ENCODE results near the gene GPR150. TPM values are rescaled to one million over a fixed set of nuclear protein-coding genes. Genes with fewer than 3 reads are reported as not detected.

The GPR150 gene
- total and polyA plus RNA-seq, 9 of the 15 experiments (the other 6 are each of a cell fraction or from before 2014, with no cell fraction given) = not detected

GRCh38 chr5:95660060-95660459 is 40.2 kb downstream of the GPR150 start (continued):
- TF ChIP-seq PBX2 (CRISPR knock-in tag; IDR thresholded peaks at IDR 0.05; ENCODE audit: low read depth) = no peak
- TF ChIP-seq PBX2 (tag; conservative IDR thresholded peaks at IDR 0.05; ENCODE audit: low read depth) = no peak
- peak; percentile 57 for TF ChIP-seq POLR2A (conservative IDR thresholded peaks at IDR 0.05)
- no peak for TF ChIP-seq ZNF57 (CRISPR knock-in tag; IDR thresholded peaks at IDR 0.05)

GRCh38 chr5:95662946-95663345 is 43.1 kb downstream of the GPR150 start:
- Histone ChIP-seq H3K27me3 (ENCODE audit: control insufficient read depth in 2 of 2, insufficient read depth in 2 of 2, low read length in 2 of 2) (no peaks in the 10 kb centered on the region), H3K9ac (ENCODE audit: insufficient read depth in 1 of 2, low read depth in 2 of 2, low read length in 2 of 2) (no peak overlapping the region), H3K9me3 (replicated peaks; ENCODE audit: control insufficient read depth, insufficient read depth, low read depth, low read length) (no peaks in the 10 kb centered on the region), H3K27ac (ENCODE audit: extremely low read depth, low read depth, low read length) (no peak overlapping the region), H2AFZ (ENCODE audit: low read depth, low read length) (no peak overlapping the region), H3K4me3 (no peak overlapping the region), H4K20me1 (replicated peaks; ENCODE audit: control insufficient read depth, insufficient read depth, low read length) (no peaks in the 10 kb centered on the region), H3K4me1 (replicated peaks in 1 of 2; ENCODE audit: control insufficient read depth in 2 of 2, insufficient read depth in 2 of 2, low read length in 2 of 2) (peaks cover 0 to 8% of the 10 kb centered on the region in 2 experiments; a peak in 3 of 5 replicates), H3K9me1 (ENCODE audit: control insufficient read depth, insufficient read depth, low read length) (no peaks in the 10 kb centered on the region), H3K36me3 (ENCODE audit: control insufficient read depth, insufficient read depth, low read length) (peaks cover 23% of the 10 kb centered on the region), H3K79me2 (ENCODE audit: control insufficient read depth, insufficient read depth, low read length) (no peaks in the 10 kb centered on the region), H3K4me2 (ENCODE audit: insufficient read depth, low read length) (no peak overlapping the region)
- no TSS peak for BruUV-seq (replicated peaks)
- 0 out of 2 replicates have a peak, but pooled peaks have one; percentile 10 for TF ChIP-seq MYNN (IDR thresholded peaks at IDR 0.05)
- TF ChIP-seq MYNN (CRISPR knock-in tag; IDR thresholded peaks at IDR 0.05) = no peak
- TF ChIP-seq POLR2AphosphoS2 (IDR thresholded peaks at IDR 0.05; ENCODE audit: low read length) = peak; percentile 86
- TF ChIP-seq POLR2B (IDR thresholded peaks at IDR 0.05; ENCODE audit: low read depth, partially characterized antibody) = peak; percentile 18
- TF ChIP-seq GTF2E2 (tag; IDR thresholded peaks at IDR 0.05) = no peak
- TF ChIP-seq POLR2A (conservative IDR thresholded peaks at IDR 0.05) = peak; percentile 56; the same call in 1 of the 2 replicates
- TF ChIP-seq SIRT6 (IDR thresholded peaks at IDR 0.05; ENCODE audit: low read depth, low read length) = no peak
- TF ChIP-seq SFPQ (IDR thresholded peaks at IDR 0.05; ENCODE audit: low read depth, low read length) = no peak
- peak; percentile 56 for TF ChIP-seq ZNF146 (CRISPR knock-in tag; IDR thresholded peaks at IDR 0.05; ENCODE audit: unreplicated experiment)
- FAIRE-seq = no peak
- in situ Hi-C loops (cut with MboI) = no loop called here
- intact Hi-C loops (cut with micrococcal nuclease) = no loop called here
- ATAC-seq = no peak; the same call in 2 of the 3 replicates
- POLR2A ChIA-PET = no interaction called here
- CTCF ChIA-PET (ENCODE audit: low intra/inter-chr PET ratio) = interaction anchor here (1.3 kb wide), 1 partner anchor 93 kb away, joined by 4 read pairs; no protein-coding TSS in a partner anchor
- no peak for DNase-seq (ENCODE audit: extremely low read depth in 1 of 4, low spot score in 3 of 4)
